Measurements from ENCODE around the gene ATN1.

DNA sequence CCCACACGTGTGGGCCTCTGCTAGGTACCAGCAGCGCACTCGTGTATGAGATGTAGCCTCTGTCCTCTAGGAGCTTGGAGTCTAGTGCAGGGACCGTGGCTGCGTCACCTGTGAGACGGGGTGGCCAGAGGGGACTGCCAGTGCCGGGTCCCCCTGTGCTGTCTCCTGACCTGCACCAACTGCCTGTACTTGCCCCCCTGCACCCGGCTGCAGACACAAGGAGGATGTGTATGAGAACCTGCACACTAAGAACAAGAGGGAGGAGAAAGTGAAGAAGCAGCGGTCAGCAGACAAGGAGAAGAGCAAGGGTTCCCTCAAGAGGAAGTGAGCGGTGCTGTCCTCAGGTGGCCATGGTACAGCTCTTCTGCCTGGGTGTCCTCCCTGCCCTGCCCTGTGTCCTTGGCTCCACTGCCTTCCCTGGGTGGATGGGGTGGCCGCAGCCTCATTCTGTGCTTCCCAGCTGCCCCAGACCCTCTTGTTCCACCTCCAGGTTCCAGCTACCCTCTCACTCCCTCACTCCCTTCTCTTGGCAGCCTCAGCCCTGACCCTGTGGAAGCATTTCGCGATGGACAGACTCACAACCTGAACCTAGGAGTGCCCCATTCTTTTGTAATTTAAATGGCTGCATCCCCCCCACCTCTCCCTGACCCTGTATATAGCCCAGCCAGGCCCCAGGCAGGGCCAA is 33.0 kb downstream of the ATN1 start:
- TF ChIP-seq, protein P1, sequence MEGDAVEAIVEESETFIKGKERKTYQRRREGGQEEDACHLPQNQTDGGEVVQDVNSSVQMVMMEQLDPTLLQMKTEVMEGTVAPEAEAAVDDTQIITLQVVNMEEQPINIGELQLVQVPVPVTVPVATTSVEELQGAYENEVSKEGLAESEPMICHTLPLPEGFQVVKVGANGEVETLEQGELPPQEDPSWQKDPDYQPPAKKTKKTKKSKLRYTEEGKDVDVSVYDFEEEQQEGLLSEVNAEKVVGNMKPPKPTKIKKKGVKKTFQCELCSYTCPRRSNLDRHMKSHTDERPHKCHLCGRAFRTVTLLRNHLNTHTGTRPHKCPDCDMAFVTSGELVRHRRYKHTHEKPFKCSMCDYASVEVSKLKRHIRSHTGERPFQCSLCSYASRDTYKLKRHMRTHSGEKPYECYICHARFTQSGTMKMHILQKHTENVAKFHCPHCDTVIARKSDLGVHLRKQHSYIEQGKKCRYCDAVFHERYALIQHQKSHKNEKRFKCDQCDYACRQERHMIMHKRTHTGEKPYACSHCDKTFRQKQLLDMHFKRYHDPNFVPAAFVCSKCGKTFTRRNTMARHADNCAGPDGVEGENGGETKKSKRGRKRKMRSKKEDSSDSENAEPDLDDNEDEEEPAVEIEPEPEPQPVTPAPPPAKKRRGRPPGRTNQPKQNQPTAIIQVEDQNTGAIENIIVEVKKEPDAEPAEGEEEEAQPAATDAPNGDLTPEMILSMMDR (conservative IDR thresholded peaks at IDR 0.05; ENCODE audit: low read depth, low read length), result no peak
- TF ChIP-seq EZH2 (IDR thresholded peaks at IDR 0.05; ENCODE audit: borderline replicate concordance, low read depth, low read length, poor library complexity, severe bottlenecking), result no peak

Measured in A673 (cell line).